Mammary epithelial cell (primary cell): Measurements from ENCODE around the gene FOXK2.

ENCODE experiments used
- EZH2 ChIP-seq: IDR thresholded peaks from 2 replicates; pipeline ENCODE4 v1.6.1; 2012; ENCODE audit warnings: low read length, inconsistent platforms, borderline replicate concordance
- TF ChIP-seq, protein P1 (sequence below), 2 donors: IDR thresholded peaks in 1 of 2; conservative IDR thresholded peaks in 1 of 2; 2 replicates each; pipeline ENCODE4 v1.5.1; 2011 to 2012; ENCODE audit warnings: inconsistent platforms in 2 of 2, low read length in 2 of 2, mild to moderate bottlenecking in 2 of 2, control low read depth in 1 of 2, low read depth in 1 of 2; ENCODE audit not compliant: insufficient read depth in 1 of 2; ENCODE audit errors: extremely low read depth in 1 of 2

- TF ChIP-seq, protein P1, sequence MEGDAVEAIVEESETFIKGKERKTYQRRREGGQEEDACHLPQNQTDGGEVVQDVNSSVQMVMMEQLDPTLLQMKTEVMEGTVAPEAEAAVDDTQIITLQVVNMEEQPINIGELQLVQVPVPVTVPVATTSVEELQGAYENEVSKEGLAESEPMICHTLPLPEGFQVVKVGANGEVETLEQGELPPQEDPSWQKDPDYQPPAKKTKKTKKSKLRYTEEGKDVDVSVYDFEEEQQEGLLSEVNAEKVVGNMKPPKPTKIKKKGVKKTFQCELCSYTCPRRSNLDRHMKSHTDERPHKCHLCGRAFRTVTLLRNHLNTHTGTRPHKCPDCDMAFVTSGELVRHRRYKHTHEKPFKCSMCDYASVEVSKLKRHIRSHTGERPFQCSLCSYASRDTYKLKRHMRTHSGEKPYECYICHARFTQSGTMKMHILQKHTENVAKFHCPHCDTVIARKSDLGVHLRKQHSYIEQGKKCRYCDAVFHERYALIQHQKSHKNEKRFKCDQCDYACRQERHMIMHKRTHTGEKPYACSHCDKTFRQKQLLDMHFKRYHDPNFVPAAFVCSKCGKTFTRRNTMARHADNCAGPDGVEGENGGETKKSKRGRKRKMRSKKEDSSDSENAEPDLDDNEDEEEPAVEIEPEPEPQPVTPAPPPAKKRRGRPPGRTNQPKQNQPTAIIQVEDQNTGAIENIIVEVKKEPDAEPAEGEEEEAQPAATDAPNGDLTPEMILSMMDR (conservative IDR thresholded peaks at IDR 0.05 in 1 of 2, IDR thresholded peaks at IDR 0.05 in 1 of 2; ENCODE audit: extremely low read depth in 1 of 2, insufficient read depth in 1 of 2, low read depth in 1 of 2, low read length in 2 of 2): no peak
- TF ChIP-seq EZH2: no peak
Observed at GRCh38 chr17:82525712-82526111, 6.2 kb downstream of the FOXK2 start.
